H9 (cell line): ENCODE measurements around the gene MAZ. TPM values are rescaled to one million over a fixed set of nuclear protein-coding genes. Genes with fewer than 3 reads are reported as not detected.

Source experiments
- DNase-seq: peaks from one replicate; pipeline ENCODE4 v3.0.0-alpha.2; 2017
- H2AFZ ChIP-seq: one replicate; pipeline ENCODE4 v1.6.1; 2013; ENCODE audit warnings: mild to moderate bottlenecking, low read length, control low read depth, moderate library complexity
- H2AK5ac ChIP-seq: 2 replicates; pipeline ENCODE4 v1.6.1; 2013; ENCODE audit warnings: low read length, control low read depth, mixed read lengths; ENCODE audit not compliant: insufficient read length
- H2BK120ac ChIP-seq: one replicate; pipeline ENCODE4 v1.6.1; 2013; ENCODE audit warnings: low read depth, mild to moderate bottlenecking, low read length, control low read depth, inconsistent platforms; ENCODE audit not compliant: poor library complexity, severe bottlenecking
- H2BK12ac ChIP-seq: 2 replicates; pipeline ENCODE4 v1.6.1; 2013; ENCODE audit warnings: low read length, control low read depth, mixed read lengths, low read depth; ENCODE audit not compliant: insufficient read length
- H2BK15ac ChIP-seq: 2 replicates; pipeline ENCODE4 v1.6.1; 2013; ENCODE audit warnings: low read depth, low read length, control low read depth
- H2BK20ac ChIP-seq: one replicate; pipeline ENCODE4 v1.6.1; 2013; ENCODE audit warnings: low read depth, mild to moderate bottlenecking, low read length, control low read depth, inconsistent platforms; ENCODE audit not compliant: poor library complexity, severe bottlenecking
- H2BK5ac ChIP-seq: 2 replicates; pipeline ENCODE4 v1.6.1; 2013; ENCODE audit warnings: low read length, control low read depth, mixed read lengths; ENCODE audit not compliant: insufficient read length
- H3K14ac ChIP-seq: 2 replicates; pipeline ENCODE4 v1.6.1; 2013; ENCODE audit warnings: low read length, control low read depth; ENCODE audit not compliant: insufficient read depth
- H3K18ac ChIP-seq: 2 replicates; pipeline ENCODE4 v1.6.1; 2013; ENCODE audit warnings: low read depth, mild to moderate bottlenecking, mixed read lengths, low read length, control low read depth; ENCODE audit not compliant: insufficient read length
- H3K23ac ChIP-seq: 2 replicates; pipeline ENCODE4 v1.6.1; 2013; ENCODE audit warnings: low read length, control low read depth, mixed read lengths, low read depth; ENCODE audit not compliant: insufficient read length
- H3K23me2 ChIP-seq: 2 replicates; pipeline ENCODE4 v1.6.1; 2013; ENCODE audit warnings: low read depth, mild to moderate bottlenecking, mixed read lengths, low read length, control low read depth; ENCODE audit not compliant: insufficient read length, poor library complexity, severe bottlenecking
- H3K27ac ChIP-seq: 2 replicates; pipeline ENCODE4 v1.5.1; 2013; ENCODE audit warnings: low read length, control low read depth, mixed read lengths, low read depth; ENCODE audit not compliant: insufficient read length
- H3K27me3 ChIP-seq: 2 replicates; pipeline ENCODE4 v1.6.1; 2013; ENCODE audit warnings: low read length, control low read depth, inconsistent platforms; ENCODE audit not compliant: insufficient read depth
- H3K4ac ChIP-seq: 2 replicates; pipeline ENCODE4 v1.6.1; 2013; ENCODE audit warnings: low read depth, mild to moderate bottlenecking, control low read depth, inconsistent platforms, low read length, moderate library complexity
- H3K4me1 ChIP-seq: 2 replicates; pipeline ENCODE4 v1.6.1; 2013; ENCODE audit warnings: low read length, control low read depth, inconsistent platforms; ENCODE audit not compliant: insufficient read depth
- H3K4me2 ChIP-seq: 2 replicates; pipeline ENCODE4 v1.6.1; 2013; ENCODE audit warnings: low read length, control low read depth, mixed read lengths; ENCODE audit not compliant: insufficient read length, insufficient read depth
- H3K56ac ChIP-seq: 2 replicates; pipeline ENCODE4 v1.6.1; 2013; ENCODE audit warnings: low read depth, mild to moderate bottlenecking, mixed read lengths, low read length, control low read depth; ENCODE audit not compliant: insufficient read length
- H3K79me1 ChIP-seq: 2 replicates; pipeline ENCODE4 v1.6.1; 2013; ENCODE audit warnings: low read depth, mild to moderate bottlenecking, moderate library complexity, low read length, control low read depth, inconsistent platforms; ENCODE audit not compliant: insufficient read depth, poor library complexity, severe bottlenecking
- H3K79me2 ChIP-seq: 2 replicates; pipeline ENCODE4 v1.6.1; 2013; ENCODE audit warnings: low read length, control low read depth, inconsistent platforms; ENCODE audit not compliant: insufficient read depth
- H3K9ac ChIP-seq: 2 replicates; pipeline ENCODE4 v1.6.1; 2013; ENCODE audit warnings: low read length, control low read depth, mixed read lengths; ENCODE audit not compliant: insufficient read length; ENCODE audit errors: extremely low read depth
- H3K9me3 ChIP-seq: one replicate; pipeline ENCODE4 v1.6.1; 2013; ENCODE audit warnings: low read depth, low read length, inconsistent platforms; ENCODE audit not compliant: control insufficient read depth
- H3T11ph ChIP-seq: one replicate; pipeline ENCODE4 v1.6.1; 2013; ENCODE audit warnings: mild to moderate bottlenecking, low read length, control low read depth, inconsistent platforms
- H4K20me1 ChIP-seq: one replicate; pipeline ENCODE4 v1.6.1; 2013; ENCODE audit not compliant: control insufficient read depth, insufficient read length, insufficient read depth
- H4K5ac ChIP-seq: 2 replicates; pipeline ENCODE4 v1.6.1; 2013; ENCODE audit warnings: low read depth, mild to moderate bottlenecking, mixed read lengths, low read length, control low read depth; ENCODE audit not compliant: insufficient read length
- H4K8ac ChIP-seq: replicated peaks from 2 replicates; pipeline ENCODE4 v1.6.1; 2013; ENCODE audit warnings: low read length, control low read depth, mixed read lengths, low read depth; ENCODE audit not compliant: insufficient read length
- H4K91ac ChIP-seq: 2 replicates; pipeline ENCODE4 v1.6.1; 2013; ENCODE audit warnings: low read depth, mild to moderate bottlenecking, moderate library complexity, mixed read lengths, low read length, control low read depth; ENCODE audit not compliant: insufficient read length
- H3K27ac Mint-ChIP-seq, 3 experiments: 2 replicates in 2 of 3; 3 replicates in 1 of 3; pipeline ENCODE4 v1.8.0; 2020 to 2021; ENCODE audit warnings: mixed read lengths in 3 of 3, mild to moderate bottlenecking in 1 of 3, moderate library complexity in 1 of 3
- H3K27me3 Mint-ChIP-seq: 2 replicates; pipeline ENCODE4 v1.8.0; 2021; ENCODE audit warnings: low read depth, mild to moderate bottlenecking, moderate library complexity, mixed read lengths
- H3K36me3 Mint-ChIP-seq, 3 experiments: 2 replicates in 2 of 3; 3 replicates in 1 of 3; pipeline ENCODE4 v1.8.0; 2020 to 2021; ENCODE audit warnings: low read depth in 3 of 3, mixed read lengths in 3 of 3; ENCODE audit not compliant: insufficient read depth in 1 of 3
- H3K4me1 Mint-ChIP-seq, 2 experiments: 2 replicates each; pipeline ENCODE4 v1.8.0; 2020; ENCODE audit warnings: mixed read lengths in 2 of 2
- H3K4me3 Mint-ChIP-seq, 2 experiments: 2 replicates in 1 of 2; 3 replicates in 1 of 2; pipeline ENCODE4 v1.8.0; 2020 to 2021; ENCODE audit warnings: mild to moderate bottlenecking in 2 of 2, mixed read lengths in 2 of 2, moderate library complexity in 1 of 2
- H3K9me3 Mint-ChIP-seq, 2 experiments: 2 replicates in 1 of 2; 3 replicates in 1 of 2; pipeline ENCODE4 v1.8.0; 2020; ENCODE audit warnings: mild to moderate bottlenecking in 2 of 2, mixed read lengths in 2 of 2, moderate library complexity in 1 of 2
- WGBS: extraction: QIAGEN DNeasy Blood & Tissue Kit; methylation state at CpG from one replicate; pipeline ENCODE4 v1.1.7; 2013; ENCODE audit warnings: missing lambda C conversion rate, low lambda C conversion rate, mixed read lengths; ENCODE audit not compliant: insufficient read length; ENCODE audit errors: extremely low coverage; 5-methylcytosine and 5-hydroxymethylcytosine counted together
- total RNA-seq: library from RNA; stranded (reverse); gene quantifications from 2 replicates; pipeline ENCODE4 v1.2.1, GENCODE V29; 2021
- TF ChIP-seq, protein P1 (sequence below): fragments of 200-600 bp; sonication (generic); conservative IDR thresholded peaks from 3 replicates; pipeline ENCODE4 v1.8.0; 2021; ENCODE audit warnings: antibody characterized with exemption, mild to moderate bottlenecking

Gene MAZ
- total RNA-seq, 1 experiment from 2014 or later, result 412 TPM

DNA sequence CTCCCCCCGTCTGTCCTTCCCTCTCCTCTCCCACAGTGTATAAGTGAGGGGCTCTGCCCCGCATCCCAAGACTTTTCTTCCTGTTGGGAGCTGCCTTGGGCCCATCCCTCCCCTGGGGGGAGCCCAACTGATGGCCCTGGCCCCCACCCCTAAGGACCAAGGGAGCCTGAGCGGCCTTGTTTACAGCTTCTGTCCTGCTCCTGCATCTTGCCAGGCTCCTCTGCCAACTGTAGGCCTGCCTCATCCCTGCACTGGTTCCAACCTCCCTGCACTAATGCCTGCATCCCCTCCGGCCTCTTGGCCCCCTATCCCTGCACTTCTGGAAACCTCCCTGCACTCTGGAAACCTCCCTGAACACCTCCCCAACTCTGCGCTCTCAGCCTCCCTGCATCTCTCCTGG is 8.3 kb downstream of the MAZ start:
- Histone ChIP-seq H4K20me1 (no peaks in the 10 kb centered on the region), H3K4ac (no peak overlapping the region), H3K79me2 (no peaks in the 10 kb centered on the region; the same call in 1 of the 2 replicates), H2BK15ac (no peak overlapping the region), H4K8ac (no peak overlapping the region), H3K4me2 (peak overlapping the region; percentile 59), H2BK12ac (no peak overlapping the region), H3K14ac (no peak overlapping the region), H4K5ac (no peak overlapping the region), H2AFZ (no peak overlapping the region), H3K27me3 (no peaks in the 10 kb centered on the region), H3K23ac (no peak overlapping the region), H2BK20ac (no peak overlapping the region), H3K27ac (no peak overlapping the region), H3K18ac (no peak overlapping the region), H3K9me3 (no peaks in the 10 kb centered on the region), H3K56ac (no peak overlapping the region), H2AK5ac (no peak overlapping the region), H2BK120ac (no peak overlapping the region), H3T11ph (no peak overlapping the region), H3K4me1 (peaks cover 6% of the 10 kb centered on the region; the same call in 1 of the 2 replicates), H3K23me2 (peaks cover 35% of the 10 kb centered on the region), H3K79me1 (no peaks in the 10 kb centered on the region), H2BK5ac (no peak overlapping the region), H4K91ac (no peak overlapping the region), H3K9ac (no peak overlapping the region)
- H3K36me3 Mint-ChIP-seq, result peaks cover 21 to 34% (median 23%) of the 10 kb centered on the region in 3 experiments
- DNase-seq, result no peak
- no CpG with 5 or more reads among the region's 5 CpGs for WGBS
- H3K27me3 Mint-ChIP-seq, result no peaks in the 10 kb centered on the region; the same call in none of the 2 replicates
- TF ChIP-seq, protein P1, sequence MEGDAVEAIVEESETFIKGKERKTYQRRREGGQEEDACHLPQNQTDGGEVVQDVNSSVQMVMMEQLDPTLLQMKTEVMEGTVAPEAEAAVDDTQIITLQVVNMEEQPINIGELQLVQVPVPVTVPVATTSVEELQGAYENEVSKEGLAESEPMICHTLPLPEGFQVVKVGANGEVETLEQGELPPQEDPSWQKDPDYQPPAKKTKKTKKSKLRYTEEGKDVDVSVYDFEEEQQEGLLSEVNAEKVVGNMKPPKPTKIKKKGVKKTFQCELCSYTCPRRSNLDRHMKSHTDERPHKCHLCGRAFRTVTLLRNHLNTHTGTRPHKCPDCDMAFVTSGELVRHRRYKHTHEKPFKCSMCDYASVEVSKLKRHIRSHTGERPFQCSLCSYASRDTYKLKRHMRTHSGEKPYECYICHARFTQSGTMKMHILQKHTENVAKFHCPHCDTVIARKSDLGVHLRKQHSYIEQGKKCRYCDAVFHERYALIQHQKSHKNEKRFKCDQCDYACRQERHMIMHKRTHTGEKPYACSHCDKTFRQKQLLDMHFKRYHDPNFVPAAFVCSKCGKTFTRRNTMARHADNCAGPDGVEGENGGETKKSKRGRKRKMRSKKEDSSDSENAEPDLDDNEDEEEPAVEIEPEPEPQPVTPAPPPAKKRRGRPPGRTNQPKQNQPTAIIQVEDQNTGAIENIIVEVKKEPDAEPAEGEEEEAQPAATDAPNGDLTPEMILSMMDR, result no peak
- H3K9me3 Mint-ChIP-seq, result no peaks in the 10 kb centered on the region; a peak in 1 of 5 replicates
- H3K27ac Mint-ChIP-seq, result peak overlapping the region; percentile 59 to 97 (median 76)
- peak overlapping the region; percentile 93 to 96 for H3K4me3 Mint-ChIP-seq
- peaks cover 56 to 70% of the 10 kb centered on the region in 2 experiments for H3K4me1 Mint-ChIP-seq
